Measurements from ENCODE around the gene SSBP3. TPM values are rescaled to one million over a fixed set of nuclear protein-coding genes. Genes with fewer than 3 reads are reported as not detected.

The SSBP3 gene
- total RNA-seq, 1 donor from 2014 or later: 44.0 TPM

DNA sequence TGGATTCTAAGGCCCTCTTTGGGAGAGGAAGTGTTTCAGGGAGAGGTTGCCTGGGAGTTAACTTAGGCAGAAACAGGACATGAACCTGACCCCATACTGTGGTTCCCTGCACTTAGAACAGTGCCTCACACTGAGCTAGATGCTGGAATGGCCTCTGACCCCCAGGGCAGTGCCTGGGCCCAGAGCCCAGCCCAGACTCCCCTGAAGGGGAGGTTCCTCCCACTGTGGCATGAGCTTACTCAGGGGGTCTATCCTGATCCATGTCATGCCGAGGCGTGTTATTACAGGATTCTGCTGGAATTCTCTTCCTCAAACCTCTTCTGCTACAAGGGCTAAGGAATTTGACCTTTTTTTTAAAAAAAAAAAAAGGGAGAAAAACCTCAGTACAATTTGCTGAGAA is 134.1 kb downstream of the SSBP3 start:
- no peak for ATAC-seq
- intact Hi-C loops (cut with DNase I): no loop called here
- TF ChIP-seq, protein P1, sequence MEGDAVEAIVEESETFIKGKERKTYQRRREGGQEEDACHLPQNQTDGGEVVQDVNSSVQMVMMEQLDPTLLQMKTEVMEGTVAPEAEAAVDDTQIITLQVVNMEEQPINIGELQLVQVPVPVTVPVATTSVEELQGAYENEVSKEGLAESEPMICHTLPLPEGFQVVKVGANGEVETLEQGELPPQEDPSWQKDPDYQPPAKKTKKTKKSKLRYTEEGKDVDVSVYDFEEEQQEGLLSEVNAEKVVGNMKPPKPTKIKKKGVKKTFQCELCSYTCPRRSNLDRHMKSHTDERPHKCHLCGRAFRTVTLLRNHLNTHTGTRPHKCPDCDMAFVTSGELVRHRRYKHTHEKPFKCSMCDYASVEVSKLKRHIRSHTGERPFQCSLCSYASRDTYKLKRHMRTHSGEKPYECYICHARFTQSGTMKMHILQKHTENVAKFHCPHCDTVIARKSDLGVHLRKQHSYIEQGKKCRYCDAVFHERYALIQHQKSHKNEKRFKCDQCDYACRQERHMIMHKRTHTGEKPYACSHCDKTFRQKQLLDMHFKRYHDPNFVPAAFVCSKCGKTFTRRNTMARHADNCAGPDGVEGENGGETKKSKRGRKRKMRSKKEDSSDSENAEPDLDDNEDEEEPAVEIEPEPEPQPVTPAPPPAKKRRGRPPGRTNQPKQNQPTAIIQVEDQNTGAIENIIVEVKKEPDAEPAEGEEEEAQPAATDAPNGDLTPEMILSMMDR (IDR thresholded peaks at IDR 0.05): no peak
- peak overlapping the region; percentile 84 for H3K27ac ChIP-seq
- H3K4me3 ChIP-seq: no peak overlapping the region
- peaks cover 50% of the 10 kb centered on the region for H3K4me1 ChIP-seq
- H3K27me3 ChIP-seq (ENCODE audit: low read depth): no peaks in the 10 kb centered on the region
- H3K9me3 ChIP-seq: no peaks in the 10 kb centered on the region
- no peak for DNase-seq
- H3K36me3 ChIP-seq: no peaks in the 10 kb centered on the region

- no peak overlapping the region for H3K4me3 ChIP-seq
- DNase-seq (no peak), ATAC-seq (no peak)
- no peak overlapping the region for H3K27ac ChIP-seq
- H3K27me3 ChIP-seq (ENCODE audit: low read depth): no peaks in the 10 kb centered on the region
- peaks cover 42% of the 10 kb centered on the region for H3K4me1 ChIP-seq
- intact Hi-C loops (cut with DNase I): no loop called here
- no peaks in the 10 kb centered on the region for H3K36me3 ChIP-seq
- TF ChIP-seq, protein P1 (IDR thresholded peaks at IDR 0.05): no peak
- no peaks in the 10 kb centered on the region for H3K9me3 ChIP-seq
Observed at GRCh38 chr1:54271341-54271740, 134.9 kb downstream of the SSBP3 start.

DNA sequence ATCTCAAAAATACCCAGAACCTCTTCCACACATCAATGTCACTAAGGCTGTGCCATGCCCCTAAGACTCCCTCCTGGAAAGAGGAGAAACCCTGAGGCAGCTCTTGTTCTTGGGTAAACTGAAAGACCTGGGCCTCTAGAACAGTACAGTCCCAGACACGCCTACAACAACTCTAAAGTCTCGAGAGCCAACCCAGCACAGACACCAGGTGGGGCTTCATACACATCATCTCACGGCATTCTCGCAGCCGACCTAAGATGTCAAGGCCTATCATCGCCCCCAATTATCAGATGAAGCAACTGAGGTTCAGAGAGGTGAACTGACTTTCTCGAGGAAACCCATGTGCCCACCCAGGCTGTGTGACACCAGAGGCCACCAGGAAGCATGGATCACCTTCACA is 135.7 kb downstream of the SSBP3 start:
- H3K9me3 ChIP-seq: no peaks in the 10 kb centered on the region
- no peak overlapping the region for H3K4me3 ChIP-seq
- peaks cover 34% of the 10 kb centered on the region for H3K4me1 ChIP-seq
- TF ChIP-seq, protein P1 (IDR thresholded peaks at IDR 0.05): no peak
- DNase-seq: no peak
- H3K27ac ChIP-seq: no peak overlapping the region
- intact Hi-C loops (cut with DNase I): no loop called here
- H3K27me3 ChIP-seq (ENCODE audit: low read depth): no peaks in the 10 kb centered on the region
- H3K36me3 ChIP-seq: no peaks in the 10 kb centered on the region
- ATAC-seq: no peak

- intact Hi-C loops (cut with DNase I): no loop called here
- DNase-seq (no peak), ATAC-seq (no peak)
- H3K27me3 ChIP-seq (ENCODE audit: low read depth): no peaks in the 10 kb centered on the region
- no peak overlapping the region for H3K27ac ChIP-seq
- H3K36me3 ChIP-seq: no peaks in the 10 kb centered on the region
- TF ChIP-seq, protein P1 (IDR thresholded peaks at IDR 0.05): no peak
- H3K4me1 ChIP-seq: peaks cover 18% of the 10 kb centered on the region
- H3K9me3 ChIP-seq: no peaks in the 10 kb centered on the region
- no peak overlapping the region for H3K4me3 ChIP-seq
Observed at GRCh38 chr1:54268762-54269297, 137.4 kb downstream of the SSBP3 start.

DNA sequence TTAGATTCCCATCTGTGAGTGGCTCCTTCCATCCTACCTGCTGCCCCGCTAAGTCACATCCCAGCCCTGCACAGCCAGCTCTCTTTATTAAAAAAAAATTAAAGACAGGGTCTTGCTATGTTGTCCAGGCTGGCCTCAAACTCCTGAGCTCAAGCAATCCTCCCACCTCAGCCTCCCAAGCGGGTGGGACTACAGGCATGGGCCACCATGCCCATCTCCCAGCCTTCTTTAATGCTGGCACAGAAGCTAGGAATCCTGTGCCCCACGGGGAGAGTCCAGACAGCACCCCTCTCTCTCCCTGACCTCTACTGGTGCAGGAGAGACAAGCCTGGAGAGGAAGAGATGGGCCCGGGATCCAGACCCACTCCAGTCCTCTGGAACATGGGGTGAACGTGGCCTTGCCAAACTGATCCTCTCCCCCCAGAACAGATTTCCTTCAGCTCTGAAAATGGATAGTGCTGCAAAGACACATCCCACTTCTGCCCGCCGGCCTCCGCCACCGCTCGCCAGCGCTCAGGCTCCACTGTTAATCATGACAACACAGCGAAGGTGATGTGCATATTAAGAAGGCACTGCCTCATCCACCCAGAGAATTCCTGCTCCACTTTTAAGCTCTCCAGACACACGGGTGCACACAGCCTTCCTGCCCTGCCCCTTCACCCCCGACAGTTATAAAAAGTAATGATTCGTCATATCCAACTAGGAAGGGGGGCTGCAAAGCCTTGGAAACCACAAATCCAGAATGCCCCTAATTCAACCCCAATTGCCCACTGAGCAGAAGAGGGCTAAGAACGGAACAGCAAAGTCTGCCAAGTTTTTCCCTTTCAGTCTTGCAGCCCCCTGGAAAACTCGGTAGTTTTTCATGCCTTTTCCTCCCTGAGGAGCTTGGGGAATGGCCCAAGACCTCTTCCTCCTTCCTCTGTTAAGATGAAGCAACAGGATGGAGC is 138.1 kb downstream of the SSBP3 start:
- intact Hi-C loops (cut with DNase I): no loop called here
- Histone ChIP-seq H3K4me1 (peaks cover 18% of the 10 kb centered on the region), H3K27ac (no peak overlapping the region), H3K4me3 (no peak overlapping the region), H3K9me3 (no peaks in the 10 kb centered on the region), H3K27me3 (ENCODE audit: low read depth) (no peaks in the 10 kb centered on the region), H3K36me3 (no peaks in the 10 kb centered on the region)
- no peak for ATAC-seq
- TF ChIP-seq, protein P1 (IDR thresholded peaks at IDR 0.05): no peak
- DNase-seq: no peak

All from lower lobe of right lung (tissue), 2 donors.